Diencephalon (tissue), 1 donor: ENCODE results near the gene PLCB1. TPM values are rescaled to one million over a fixed set of nuclear protein-coding genes. Genes with fewer than 3 reads are reported as not detected.

Experiments
- small RNA-seq: library from RNA; depleted of rRNA; stranded (forward); fragments of <200 nt; gene quantifications from one replicate; pipeline ENCODE3, GENCODE V24; 2014
- total RNA-seq: library from RNA; depleted of rRNA; stranded (reverse); fragments of >200 nt; gene quantifications from one replicate; pipeline ENCODE4 v1.2.3, GENCODE V29; 2014

The PLCB1 gene
- 85.8 TPM for total RNA-seq

GRCh38 chr20:8131598-8132483 is at the start of gene PLCB1:
Gene PLCB1, plus strand, starts transcription at chr20:8132266. Its CDS starts 386 bp downstream, at chr20:8132652.

Small RNAs within 50 kb of the gene (small RNA-seq; reads per million reads assigned to genes)
- gene AL445567.1, result not detected
- not detected for gene RNU105B

Other genes starting within 250 kb of the PLCB1 start
- gene HAO1, start 191.8 kb upstream of the PLCB1 start, total RNA-seq, result not detected
- gene TMX4, start 112.5 kb upstream of the PLCB1 start, total RNA-seq, result 90.9 TPM